SK-N-MC (cell line): ENCODE measurements around the gene GFOD1.

ENCODE experiments used
- DNase-seq: peaks from one replicate; pipeline ENCODE4 v3.0.0-alpha.2; 2011; ENCODE audit warnings: low read depth, low spot score
- H3K27ac ChIP-seq: fragments of 200-600 bp; sonication (generic); 2 replicates; pipeline ENCODE4 v1.5.1; 2016; ENCODE audit warnings: mixed run types
- H3K36me3 ChIP-seq: fragments of 200-600 bp; sonication (generic); 2 replicates; pipeline ENCODE4 v1.6.1; 2017; ENCODE audit warnings: antibody characterized with exemption, low read length, mixed read lengths; ENCODE audit not compliant: insufficient read depth
- H3K4me3 ChIP-seq: fragments of 200-600 bp; sonication (generic); 2 replicates; pipeline ENCODE4 v1.5.1; 2016
- H3K9ac ChIP-seq: fragments of 200-600 bp; sonication (generic); 2 replicates; pipeline ENCODE4 v1.8.0; 2017; ENCODE audit warnings: mixed run types, mixed read lengths; ENCODE audit not compliant: insufficient read length
- H3K9me3 ChIP-seq: fragments of 200-600 bp; sonication (generic); 2 replicates; pipeline ENCODE4 v1.6.1; 2017; ENCODE audit warnings: low read depth, mild to moderate bottlenecking, antibody characterized with exemption, low read length, moderate library complexity, mixed read lengths
- EZH2 ChIP-seq: fragments of 200-600 bp; sonication (generic); IDR thresholded peaks from one replicate; pipeline ENCODE4 v1.6.1; 2017; ENCODE audit warnings: antibody characterized with exemption
- FOXP2 ChIP-seq: optimal IDR thresholded peaks from 2 replicates; pipeline ENCODE3; 2011; ENCODE audit warnings: mild to moderate bottlenecking, moderate library complexity; ENCODE audit not compliant: insufficient read depth; ENCODE audit errors: extremely low read length, control extremely low read depth
- POLR2AphosphoS5 ChIP-seq: IDR thresholded peaks from 2 replicates; pipeline ENCODE4 v1.6.1; 2012; ENCODE audit warnings: mild to moderate bottlenecking, low read depth, low read length, borderline replicate concordance

The GFOD1 gene

GRCh38 chr6:13504611-13505344 lies 17.4 kb upstream of the GFOD1 start:
- Histone ChIP-seq H3K36me3 (no peaks in the 10 kb centered on the region), H3K9me3 (no peaks in the 10 kb centered on the region), H3K27ac (no peak overlapping the region), H3K4me3 (no peak overlapping the region), H3K9ac (no peak overlapping the region)
- TF ChIP-seq EZH2: no peak
- no peak for TF ChIP-seq FOXP2
- no peak for TF ChIP-seq POLR2AphosphoS5
- no peak for DNase-seq

DNA sequence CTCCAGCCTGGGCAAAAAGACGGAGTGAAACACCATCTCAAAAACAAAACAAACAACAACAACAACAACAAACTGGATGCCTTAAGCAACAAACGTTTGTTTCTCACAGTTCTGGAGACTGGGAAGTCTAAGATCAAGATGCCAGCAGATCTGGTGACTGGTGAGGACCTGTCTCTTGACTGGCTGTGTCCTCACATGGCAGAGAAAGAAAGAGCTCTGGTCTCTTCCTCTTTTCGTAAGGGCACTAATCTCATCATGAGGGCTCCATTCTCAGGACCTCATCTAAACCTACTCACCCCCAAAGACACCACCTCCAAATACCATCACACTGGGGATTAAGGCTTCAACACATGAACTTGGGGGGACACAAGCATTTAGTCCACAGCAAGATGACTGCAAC lies 13.5 kb upstream of the GFOD1 start:
- no peaks in the 10 kb centered on the region for H3K9me3 ChIP-seq
- no peak for DNase-seq
- no peak overlapping the region for H3K4me3 ChIP-seq
- H3K36me3 ChIP-seq: no peaks in the 10 kb centered on the region
- no peak overlapping the region for H3K27ac ChIP-seq
- no peak overlapping the region for H3K9ac ChIP-seq
- TF ChIP-seq POLR2AphosphoS5 (no peak), EZH2 (no peak), FOXP2 (no peak)

GRCh38 chr6:13500264-13500663 lies 12.9 kb upstream of the GFOD1 start:
- DNase-seq: no peak
- H3K4me3 ChIP-seq: no peak overlapping the region
- H3K36me3 ChIP-seq: no peaks in the 10 kb centered on the region
- no peaks in the 10 kb centered on the region for H3K9me3 ChIP-seq
- H3K27ac ChIP-seq: no peak overlapping the region
- TF ChIP-seq EZH2: no peak
- no peak for TF ChIP-seq FOXP2
- TF ChIP-seq POLR2AphosphoS5: no peak
- no peak overlapping the region for H3K9ac ChIP-seq

GRCh38 chr6:13496513-13497190 lies 9.3 kb upstream of the GFOD1 start:
- Histone ChIP-seq H3K4me3 (no peak overlapping the region), H3K9ac (no peak overlapping the region), H3K9me3 (no peaks in the 10 kb centered on the region), H3K27ac (no peak overlapping the region), H3K36me3 (no peaks in the 10 kb centered on the region)
- TF ChIP-seq EZH2 (no peak), POLR2AphosphoS5 (no peak), FOXP2 (no peak)
- DNase-seq: no peak

GRCh38 chr6:13495818-13496217 lies 8.4 kb upstream of the GFOD1 start:
- no peak for DNase-seq
- no peaks in the 10 kb centered on the region for H3K9me3 ChIP-seq
- no peak overlapping the region for H3K27ac ChIP-seq
- H3K9ac ChIP-seq: no peak overlapping the region
- TF ChIP-seq POLR2AphosphoS5 (no peak), EZH2 (no peak), FOXP2 (no peak)
- H3K4me3 ChIP-seq: no peak overlapping the region
- H3K36me3 ChIP-seq: no peaks in the 10 kb centered on the region

GRCh38 chr6:13495112-13495776 lies 7.8 kb upstream of the GFOD1 start:
- no peak for TF ChIP-seq FOXP2
- TF ChIP-seq EZH2: no peak
- no peak for TF ChIP-seq POLR2AphosphoS5
- H3K9me3 ChIP-seq: no peaks in the 10 kb centered on the region
- no peak overlapping the region for H3K27ac ChIP-seq
- no peak for DNase-seq
- no peaks in the 10 kb centered on the region for H3K36me3 ChIP-seq
- no peak overlapping the region for H3K4me3 ChIP-seq
- H3K9ac ChIP-seq: no peak overlapping the region

- H3K36me3 ChIP-seq: no peaks in the 10 kb centered on the region
- DNase-seq: no peak
- no peak for TF ChIP-seq POLR2AphosphoS5
- no peak for TF ChIP-seq FOXP2
- TF ChIP-seq EZH2: no peak
Measured at GRCh38 chr6:13494137-13494536, 6.7 kb upstream of the GFOD1 start.

GRCh38 chr6:13493147-13493546 lies 5.7 kb upstream of the GFOD1 start:
- no peak for DNase-seq
- Histone ChIP-seq H3K27ac (no peak overlapping the region), H3K9me3 (no peaks in the 10 kb centered on the region), H3K4me3 (no peak overlapping the region), H3K36me3 (no peaks in the 10 kb centered on the region), H3K9ac (no peak overlapping the region)
- TF ChIP-seq POLR2AphosphoS5: no peak
- no peak for TF ChIP-seq FOXP2
- TF ChIP-seq EZH2: no peak

More at GRCh38 chr6:13494137-13494536, 6.7 kb upstream of the GFOD1 start:
- H3K27ac ChIP-seq: no peak overlapping the region
- H3K9me3 ChIP-seq: no peaks in the 10 kb centered on the region
- no peak overlapping the region for H3K9ac ChIP-seq
- H3K4me3 ChIP-seq: no peak overlapping the region

DNA sequence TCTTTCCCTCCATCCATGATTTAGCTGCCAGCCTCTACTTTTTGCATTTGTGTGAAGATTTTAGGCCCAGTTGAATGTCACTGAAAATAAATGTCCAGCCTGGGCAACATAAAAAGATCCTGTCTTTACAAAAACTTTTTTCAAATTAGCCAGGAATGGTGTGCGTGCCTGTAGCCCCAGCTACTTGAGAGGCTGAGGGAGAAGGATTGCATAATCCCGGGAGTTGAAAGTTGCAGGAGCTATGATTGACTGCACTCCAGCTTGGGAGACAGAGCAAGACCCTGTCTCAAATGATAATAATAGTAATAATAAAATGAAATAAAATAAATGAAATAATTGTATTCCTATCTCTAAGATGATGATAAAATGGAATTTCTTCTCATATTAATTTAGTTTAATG lies 5.0 kb upstream of the GFOD1 start:
- H3K27ac ChIP-seq: no peak overlapping the region
- H3K9ac ChIP-seq: no peak overlapping the region
- H3K4me3 ChIP-seq: no peak overlapping the region
- no peak for DNase-seq
- TF ChIP-seq EZH2 (no peak), FOXP2 (no peak), POLR2AphosphoS5 (no peak)
- H3K36me3 ChIP-seq: no peaks in the 10 kb centered on the region
- H3K9me3 ChIP-seq: no peaks in the 10 kb centered on the region
